HG02759 (cell line): ENCODE results near the gene SERPINA3.

ENCODE experiments used
- ATAC-seq: cut with Tn5 transposase; IDR thresholded peaks from one replicate; pipeline ENCODE4 v1.9.1; 2021; ENCODE audit warnings: mild to moderate bottlenecking, moderate library complexity; ENCODE audit not compliant: unreplicated experiment

Gene SERPINA3

DNA sequence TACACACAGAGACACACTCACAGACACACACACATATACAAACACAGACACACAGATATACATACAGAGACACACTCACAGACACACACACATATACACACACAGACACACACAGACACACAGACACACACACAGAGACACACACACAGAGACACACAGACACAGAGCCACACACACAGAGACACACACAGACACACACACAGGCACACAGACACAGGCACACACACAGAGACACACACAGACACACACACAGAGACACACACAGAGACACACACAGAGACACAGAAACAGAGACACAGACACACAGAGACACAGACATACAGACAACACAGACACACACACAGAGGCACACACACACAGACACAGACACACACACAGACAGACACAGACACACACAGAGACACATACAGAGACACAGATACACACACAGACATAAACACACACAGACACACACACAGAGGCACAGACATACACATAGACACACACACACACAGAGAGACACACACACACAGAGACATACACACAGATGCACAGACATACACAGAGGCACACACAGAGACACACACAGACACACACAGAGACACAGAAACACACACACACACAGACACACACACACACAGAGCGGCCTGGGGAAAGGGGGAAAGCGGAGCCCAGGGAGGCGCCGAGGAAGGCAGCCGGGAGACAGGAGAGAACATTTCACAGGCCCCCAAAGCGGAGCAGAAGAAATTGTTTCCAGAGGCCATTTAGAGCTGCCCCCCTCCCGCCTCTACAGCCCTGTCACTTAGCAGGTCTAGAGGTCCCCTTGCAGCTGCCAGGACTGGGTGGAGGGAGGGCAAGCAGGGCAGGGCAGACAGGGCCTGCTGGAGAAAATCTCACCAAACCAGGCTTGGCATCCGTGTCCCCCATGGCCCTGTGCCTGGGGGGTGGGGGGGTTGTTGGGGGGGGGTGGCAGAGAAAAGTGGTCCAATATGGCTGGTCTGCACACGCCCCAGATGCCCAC is 38.9 kb downstream of the SERPINA3 start:
- ATAC-seq = no peak

DNA sequence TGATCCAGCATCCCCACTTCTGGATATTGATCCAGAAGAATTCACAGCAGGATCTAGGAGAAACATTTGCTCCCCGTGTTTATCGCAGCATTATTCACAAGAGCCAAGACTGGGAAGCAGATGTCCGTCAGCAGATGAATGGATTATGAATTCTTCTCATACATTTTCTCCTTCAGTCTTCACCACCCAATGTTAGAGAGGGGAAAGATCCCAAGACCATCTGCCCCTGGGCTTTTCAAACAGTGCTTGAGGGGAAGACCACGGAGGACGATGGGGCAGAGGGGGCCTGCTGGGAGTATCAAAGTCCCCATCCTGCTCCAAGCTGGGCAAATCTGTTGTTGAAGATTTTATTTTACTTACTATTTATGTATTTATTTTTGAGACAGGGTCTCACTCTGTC is 41.1 kb downstream of the SERPINA3 start:
- ATAC-seq = no peak

DNA sequence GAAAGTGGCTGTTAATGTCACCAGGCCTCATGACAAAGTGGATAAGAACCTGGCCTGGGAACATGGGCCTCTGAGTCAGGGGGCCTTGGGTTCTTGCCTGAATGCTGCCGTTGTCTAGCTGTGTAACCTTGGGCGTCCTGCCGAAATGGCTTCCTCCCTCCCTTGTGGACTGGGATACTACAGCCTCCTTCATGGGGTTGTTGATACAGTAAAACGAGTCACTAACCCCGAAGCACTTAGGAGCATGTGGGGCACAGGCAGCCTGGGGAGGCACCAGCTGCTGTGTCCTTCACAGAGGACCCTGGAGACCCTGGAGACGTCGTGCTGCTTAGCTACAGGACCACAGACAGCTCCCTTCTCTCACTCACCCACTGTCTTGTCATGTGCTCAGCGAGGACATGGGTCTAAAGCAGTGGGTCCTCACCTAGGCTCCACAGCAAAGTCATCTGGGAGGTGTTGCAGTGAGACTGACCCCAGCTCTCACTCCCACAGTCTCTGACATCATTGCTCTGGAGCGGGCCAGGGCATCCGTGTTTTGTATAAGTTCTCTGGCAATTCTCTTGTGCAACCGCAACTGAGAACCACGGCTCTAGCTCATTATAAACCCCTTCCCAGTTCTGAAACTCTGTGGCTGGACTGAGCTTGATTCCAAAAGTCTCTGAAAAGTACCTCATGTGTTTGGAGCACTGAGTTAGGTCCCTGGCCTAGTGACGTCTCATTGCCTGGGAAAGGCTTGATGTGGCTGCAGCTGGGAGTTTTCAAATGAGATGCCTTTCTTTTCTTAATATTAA is 42.1 kb downstream of the SERPINA3 start:
- no peak for ATAC-seq

DNA sequence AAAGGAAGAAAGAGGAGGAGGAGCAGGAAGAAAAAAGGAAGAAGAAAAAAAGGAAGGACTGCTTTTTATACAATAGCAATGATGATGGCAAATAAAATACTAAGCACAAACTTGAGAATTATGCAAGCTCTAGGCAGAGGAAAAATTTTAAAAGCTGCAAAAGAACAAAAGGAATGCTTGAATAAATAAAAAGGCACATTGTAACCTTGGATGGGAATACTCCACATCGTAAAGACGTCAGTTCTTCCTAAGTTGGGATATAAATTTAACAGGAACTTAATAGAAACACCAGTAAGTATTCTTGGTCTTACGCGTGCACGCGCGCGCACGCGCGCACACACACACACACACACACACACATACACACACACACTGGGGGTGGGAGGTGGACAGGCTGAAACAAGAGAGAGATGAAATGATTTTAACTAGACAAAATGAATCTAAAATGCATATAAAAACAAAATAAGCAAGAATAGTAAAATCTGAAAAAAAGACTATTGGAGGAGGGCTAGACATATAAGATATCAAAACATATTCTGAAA is 43.0 kb downstream of the SERPINA3 start:
- no peak for ATAC-seq

DNA sequence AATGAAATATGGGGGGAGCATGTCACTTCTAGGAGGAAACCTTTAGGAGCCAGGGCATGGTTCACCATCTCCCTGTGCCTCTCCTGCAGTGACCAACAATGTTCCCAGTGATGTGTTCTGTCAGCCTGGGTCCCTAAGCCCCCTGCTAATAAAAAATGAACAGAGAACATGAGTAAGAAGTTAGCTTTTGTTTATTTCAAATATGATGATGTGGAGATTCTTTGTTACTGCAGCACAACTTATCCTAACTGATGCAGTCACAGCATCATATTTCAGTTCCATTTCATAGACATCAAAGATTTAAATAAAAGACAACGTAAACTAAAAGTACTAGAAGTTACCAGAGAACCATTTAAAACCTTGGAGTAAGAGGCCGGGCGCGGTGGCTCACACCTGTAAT is 43.9 kb downstream of the SERPINA3 start:
- no peak for ATAC-seq

DNA sequence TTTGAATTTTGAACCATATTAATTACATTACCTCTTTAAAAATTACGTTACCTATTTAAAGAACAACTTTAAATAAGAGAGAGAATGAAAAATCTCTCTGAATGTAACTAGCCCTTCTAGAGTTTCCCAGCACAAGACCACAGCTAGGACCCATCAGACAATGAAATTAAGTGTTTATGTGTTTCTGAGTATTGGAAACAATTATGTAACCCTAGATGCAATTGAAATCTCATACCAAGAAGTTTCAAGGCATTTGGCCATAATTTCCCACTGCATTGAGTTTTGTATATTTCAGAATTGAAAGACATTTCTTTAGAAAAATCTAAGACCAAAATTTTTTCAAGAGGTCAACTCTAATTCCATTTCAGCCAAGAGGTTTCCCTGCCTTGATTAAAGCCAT is 47.1 kb downstream of the SERPINA3 start:
- no peak for ATAC-seq

DNA sequence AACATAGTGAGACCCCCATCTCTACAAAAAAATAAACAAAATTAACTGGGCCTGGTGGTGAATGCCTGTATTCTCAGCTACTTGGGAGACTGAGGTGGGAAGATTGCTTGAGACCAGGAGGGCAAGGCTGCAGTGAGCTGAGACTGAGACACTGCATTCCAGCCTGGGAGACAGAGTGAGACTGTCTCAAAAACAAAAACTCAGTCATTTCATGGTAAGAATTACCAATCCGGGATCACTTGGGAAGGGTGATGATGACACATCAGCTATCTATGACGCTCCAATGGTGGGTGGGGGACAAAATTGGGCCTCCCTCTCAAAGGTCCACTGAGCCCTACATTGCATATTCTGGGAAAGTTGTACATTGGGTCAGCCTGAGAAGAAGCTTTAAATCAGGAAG is 47.7 kb downstream of the SERPINA3 start:
- no peak for ATAC-seq

DNA sequence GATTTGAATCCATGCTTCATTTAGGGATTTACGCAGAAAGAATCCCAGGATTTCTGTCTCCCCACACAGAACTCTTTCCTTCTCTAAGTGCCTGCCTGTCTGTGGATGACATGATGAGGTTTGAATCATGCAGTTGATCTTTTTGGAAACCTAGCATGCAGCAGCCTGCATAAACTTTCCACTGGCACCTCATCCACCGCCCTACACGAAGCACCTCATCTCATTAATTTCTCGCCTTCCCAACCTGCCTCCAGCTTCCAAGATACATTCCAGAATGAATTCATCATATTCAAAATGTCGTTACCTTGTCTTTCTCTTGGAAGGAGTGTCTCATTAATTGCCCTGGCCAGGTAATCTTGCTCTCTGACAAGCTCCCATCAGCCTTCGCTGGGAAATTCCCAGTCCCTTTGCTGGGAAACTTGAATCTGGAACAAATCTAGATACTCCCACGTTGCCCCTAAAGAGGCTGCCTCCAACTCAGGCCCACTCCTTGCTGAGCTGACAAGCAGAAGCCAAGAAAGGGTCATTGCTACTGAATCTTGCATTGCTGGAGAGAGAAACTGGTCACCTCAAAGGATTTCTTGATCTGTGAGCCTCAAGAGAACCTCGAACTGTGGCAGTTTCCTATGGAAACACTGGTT is 48.2 kb downstream of the SERPINA3 start:
- no peak for ATAC-seq

DNA sequence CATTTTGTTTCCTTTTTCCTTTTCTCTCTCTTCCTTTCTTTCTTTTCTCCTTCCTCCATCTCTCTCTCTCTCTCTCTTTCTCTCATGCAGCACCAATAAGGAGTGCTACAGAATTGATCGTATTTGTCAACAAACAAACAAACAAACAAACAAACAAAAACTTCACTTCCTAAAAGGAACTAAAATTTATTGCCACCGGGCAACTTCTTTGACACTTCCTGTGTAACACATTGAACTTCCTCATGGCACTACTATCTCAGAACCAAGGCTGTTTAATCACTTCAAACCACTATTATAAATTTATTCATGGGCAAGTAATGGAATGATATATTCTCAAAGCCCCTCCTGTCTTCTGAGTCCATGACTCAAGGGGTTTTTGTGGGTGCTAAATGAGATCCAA is 51.3 kb downstream of the SERPINA3 start:
- no peak for ATAC-seq

DNA sequence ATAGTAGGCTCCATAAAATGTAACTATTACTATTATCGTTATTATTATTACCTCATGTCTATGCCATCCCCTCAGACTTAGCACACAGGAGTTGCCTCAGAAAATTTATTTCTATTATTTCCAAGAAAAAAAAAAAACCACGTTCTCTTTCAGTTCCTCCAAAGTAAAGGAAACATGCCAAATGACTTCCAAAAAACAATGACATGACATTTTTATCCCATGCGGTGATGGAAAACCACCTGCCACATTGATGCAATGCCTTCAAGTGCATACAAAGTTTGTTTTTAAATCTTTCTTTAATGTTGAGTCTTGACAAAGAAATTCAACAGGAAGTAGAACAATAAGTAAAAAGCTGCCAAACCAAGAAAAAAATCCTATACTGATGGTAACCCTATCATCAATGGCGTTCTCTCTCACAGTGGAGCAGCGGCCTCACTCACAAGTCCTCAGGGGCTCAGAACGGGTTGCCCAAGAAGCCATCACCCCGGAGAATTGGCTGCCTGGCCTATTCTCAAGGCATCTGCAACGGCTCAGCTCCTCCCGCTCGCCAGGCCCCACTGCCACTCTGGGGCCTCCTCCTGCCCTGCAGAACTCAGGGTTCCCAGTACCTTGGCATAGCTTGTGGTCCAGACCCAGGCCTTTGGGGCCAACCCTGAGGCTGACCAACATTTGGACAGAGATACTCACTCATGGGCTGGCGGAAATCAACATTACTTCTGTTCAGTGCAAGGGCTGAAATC is 51.9 kb downstream of the SERPINA3 start:
- ATAC-seq = no peak

DNA sequence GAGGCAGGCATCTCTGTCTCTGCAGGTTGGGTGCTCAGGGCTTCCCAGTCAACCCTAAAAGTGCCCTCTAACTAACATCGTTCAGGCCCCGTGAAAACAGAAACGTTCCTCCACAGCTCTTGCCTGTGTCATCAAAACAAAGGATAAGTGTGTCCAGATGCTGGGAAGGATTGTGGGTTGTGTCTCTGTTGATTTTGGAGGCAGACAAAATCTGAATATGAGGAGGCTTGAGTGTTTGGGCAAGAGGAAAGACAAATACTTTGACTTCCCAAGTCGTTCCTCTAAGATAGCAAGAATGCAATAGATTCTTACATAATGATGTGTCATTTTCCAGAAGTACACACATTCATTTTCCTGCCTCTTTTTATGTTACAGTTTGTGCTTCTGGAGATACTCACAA is 52.9 kb downstream of the SERPINA3 start:
- ATAC-seq = no peak

DNA sequence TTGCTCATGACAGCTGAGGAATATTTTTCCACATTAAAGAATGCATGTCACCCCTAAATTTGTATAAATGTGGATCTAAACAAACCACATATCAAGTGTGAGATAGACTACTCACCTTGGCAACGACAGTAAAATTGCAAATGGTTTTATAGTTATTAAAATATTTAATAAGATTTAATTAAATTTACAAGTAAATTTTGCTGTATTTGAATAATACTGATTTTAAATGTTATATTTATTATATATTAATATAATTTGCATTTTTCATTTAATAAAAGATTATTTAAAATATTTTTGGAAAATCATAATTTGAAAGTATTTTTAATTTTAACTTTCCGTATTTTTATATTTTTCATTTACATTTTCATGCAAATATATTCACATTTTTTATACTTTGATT is 53.4 kb downstream of the SERPINA3 start:
- no peak for ATAC-seq

DNA sequence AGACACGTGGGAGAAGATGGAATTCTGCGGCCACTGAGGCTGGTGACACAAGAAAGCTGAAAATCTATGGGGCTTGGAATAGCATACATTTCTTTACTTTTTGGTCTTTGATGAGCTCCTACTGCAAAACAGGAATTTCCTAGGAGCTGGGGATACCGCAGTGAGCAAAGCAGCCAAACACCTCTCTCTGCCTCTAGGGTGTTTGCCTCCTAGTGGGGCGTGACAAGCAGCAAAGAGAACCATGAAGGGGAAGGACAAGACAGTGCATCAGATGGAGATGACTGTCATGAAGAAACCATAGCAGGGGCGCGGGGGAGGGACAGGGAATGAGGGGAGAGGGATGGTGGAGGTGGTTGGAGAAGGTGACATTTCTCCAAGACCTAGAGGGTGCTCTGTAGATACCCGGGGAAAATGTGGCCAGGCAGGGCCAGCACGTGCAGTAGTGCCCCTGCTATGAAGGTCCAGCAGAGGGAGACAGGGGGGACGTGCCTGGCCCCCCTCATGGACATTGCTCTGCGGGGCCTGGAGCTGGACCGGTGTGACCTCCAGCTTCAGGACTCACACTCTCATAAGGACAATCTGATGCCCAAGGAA is 58.6 kb downstream of the SERPINA3 start:
- ATAC-seq = no peak

DNA sequence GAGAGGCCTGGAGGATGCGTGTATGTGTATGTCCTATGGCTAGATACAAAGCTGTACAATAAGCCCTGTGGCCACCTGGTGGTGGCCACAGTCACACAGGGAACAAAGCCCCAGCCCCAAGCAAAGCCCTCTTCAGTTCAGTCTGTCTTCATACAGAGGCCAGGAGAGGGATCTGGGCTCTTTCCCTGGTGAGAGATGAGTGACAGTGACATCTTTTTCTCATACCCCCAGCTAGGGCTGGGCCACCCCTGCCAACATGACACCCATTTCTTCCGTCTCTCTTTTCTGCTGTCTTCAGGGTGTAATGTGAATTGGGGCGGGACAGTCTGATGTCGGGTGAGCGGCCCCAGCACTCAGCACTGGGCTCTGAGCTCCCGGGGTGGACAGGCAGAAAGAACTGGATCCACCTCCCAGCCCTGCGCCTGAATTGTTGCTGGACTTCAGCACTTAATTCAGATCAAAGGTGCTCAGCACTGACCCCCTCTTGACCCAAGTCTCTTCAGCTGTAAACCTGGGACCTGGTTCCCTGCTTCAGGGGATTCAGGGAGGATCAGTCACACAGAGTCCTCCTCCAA is 59.8 kb downstream of the SERPINA3 start:
- ATAC-seq = no peak

DNA sequence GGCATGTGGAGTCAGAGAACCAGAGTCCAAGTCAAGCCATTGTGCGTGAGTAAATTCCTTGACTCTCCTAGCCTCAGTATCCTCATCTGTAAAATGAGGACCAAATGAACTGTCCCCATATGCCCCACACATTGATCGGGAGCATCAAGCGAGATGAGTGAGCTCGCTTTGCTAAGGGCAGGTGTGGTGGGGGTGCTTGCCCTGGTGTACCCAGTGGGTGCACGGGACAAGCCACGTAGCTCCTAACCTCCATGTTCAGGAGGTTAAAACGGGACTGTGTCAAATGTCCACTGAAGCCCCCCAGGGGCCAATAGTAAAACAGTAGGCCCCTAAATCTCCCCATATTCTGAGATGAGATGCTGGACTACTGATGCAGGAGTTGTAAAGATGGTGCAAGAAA is 60.9 kb downstream of the SERPINA3 start:
- ATAC-seq = no peak
